ENCODE data around the gene MED31.
A peak's percentile ranks its signal among the peaks of the same experiment; 100 is the strongest.

MED31 gene

GRCh38 chr17:6654841-6655731 lies 3.7 kb upstream of the MED31 start:
- no peak for DNase-seq

DNA sequence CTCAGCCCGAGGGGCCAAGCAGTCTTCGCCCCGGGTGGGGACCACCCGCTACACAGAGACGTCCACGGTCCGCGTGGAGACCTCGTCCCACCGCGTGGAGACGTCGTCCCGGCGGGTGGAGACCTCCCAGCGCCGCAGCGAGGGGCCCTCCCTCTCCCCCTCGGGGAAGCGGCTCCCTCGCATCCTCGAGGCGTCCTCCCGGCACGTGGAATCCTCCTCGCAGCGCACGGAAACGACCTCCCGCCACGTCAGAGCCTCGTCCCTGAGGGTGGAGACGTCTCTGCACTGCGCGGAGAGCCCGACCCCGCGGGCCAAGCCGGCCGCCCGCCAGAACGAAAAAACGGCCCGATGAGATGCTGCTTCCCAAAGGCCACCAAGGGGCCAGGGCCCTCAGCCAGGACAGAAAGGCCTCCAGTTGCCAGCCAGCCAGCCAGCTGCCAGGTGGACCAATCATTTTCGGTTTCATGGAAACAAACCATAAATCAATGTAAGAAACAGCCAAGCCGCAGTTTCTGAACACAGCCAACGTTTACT lies 581 bp upstream of the MED31 start:
- DNase-seq, result peak; percentile 78

DNA sequence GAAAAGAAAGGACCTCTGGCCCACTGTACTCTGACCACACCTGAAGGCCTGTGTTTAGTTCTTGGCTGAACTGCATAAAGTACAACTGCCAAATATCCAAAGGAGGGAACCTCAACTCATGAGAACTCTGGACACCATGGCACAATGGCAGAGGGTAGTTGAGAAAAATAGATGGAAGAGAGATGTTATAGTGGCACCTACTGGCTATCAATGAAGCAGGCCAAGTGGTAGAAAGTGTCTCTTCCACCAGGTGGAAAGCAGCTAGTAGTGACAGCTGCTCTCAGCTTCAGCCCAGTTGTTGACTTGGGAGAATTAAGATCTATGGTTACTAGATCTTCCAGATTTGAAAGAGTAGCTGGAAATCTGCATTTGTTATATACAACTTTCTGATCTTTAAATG lies 3.2 kb downstream of the MED31 start:
- DNase-seq, result no peak

- no peak for DNase-seq
These were observed 7.8 kb downstream of the MED31 start for GRCh38 chr17:6643451-6644125.

GRCh38 chr17:6642592-6642991 lies 8.8 kb downstream of the MED31 start:
- no peak for DNase-seq

GRCh38 chr17:6641247-6641863 lies 10.1 kb downstream of the MED31 start:
- DNase-seq, result no peak

- peak; percentile 93 for DNase-seq
These were observed 10.7 kb downstream of the MED31 start, which contains the start of the genes KIAA0753 and TXNDC17 for GRCh38 chr17:6640536-6641246. TSS of gene KIAA0753 (minus strand) at chr17:6640711. CDS start at chr17:6635103, 5,608 bp downstream. TSS of gene TXNDC17 (plus strand) at chr17:6641060. CDS start at chr17:6641083, 23 bp downstream.

GRCh38 chr17:6639586-6640535 lies 11.5 kb downstream of the MED31 start:
- peak; percentile 45 for DNase-seq

DNA sequence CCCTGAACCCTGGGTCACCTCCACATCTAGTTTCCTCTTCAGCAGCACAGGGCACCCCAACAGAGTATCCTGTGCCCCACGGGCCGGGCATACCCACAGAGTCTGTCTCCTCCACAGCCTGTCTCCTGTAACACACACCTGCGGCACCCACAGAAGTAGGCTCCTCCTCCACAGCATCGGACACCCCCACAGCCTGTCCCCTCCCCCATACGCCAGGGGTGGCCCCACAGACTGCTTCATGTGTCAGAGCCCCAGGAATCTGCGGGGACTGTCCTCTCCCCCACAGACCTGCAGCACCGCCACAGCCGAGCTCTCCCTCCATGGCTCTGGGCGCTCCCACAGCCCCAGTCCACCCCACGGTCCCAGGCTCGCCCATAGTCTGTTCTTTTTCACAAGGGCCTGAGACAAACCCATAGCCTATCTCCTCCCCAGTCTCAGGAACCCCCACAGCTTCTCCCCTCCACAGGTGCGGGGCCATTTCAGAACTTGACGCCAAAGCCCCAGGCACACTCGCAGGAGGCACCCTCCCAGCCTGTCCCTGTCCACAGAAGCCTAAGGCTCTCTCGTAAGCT lies 12.3 kb downstream of the MED31 start:
- DNase-seq, result no peak

GRCh38 chr17:6638046-6638908 lies 13.1 kb downstream of the MED31 start:
- peak; percentile 29 for DNase-seq

GRCh38 chr17:6637458-6637840 lies 14.0 kb downstream of the MED31 start:
- DNase-seq, result no peak

- DNase-seq, result no peak
These were observed 14.6 kb downstream of the MED31 start for GRCh38 chr17:6636616-6637457.

DNA sequence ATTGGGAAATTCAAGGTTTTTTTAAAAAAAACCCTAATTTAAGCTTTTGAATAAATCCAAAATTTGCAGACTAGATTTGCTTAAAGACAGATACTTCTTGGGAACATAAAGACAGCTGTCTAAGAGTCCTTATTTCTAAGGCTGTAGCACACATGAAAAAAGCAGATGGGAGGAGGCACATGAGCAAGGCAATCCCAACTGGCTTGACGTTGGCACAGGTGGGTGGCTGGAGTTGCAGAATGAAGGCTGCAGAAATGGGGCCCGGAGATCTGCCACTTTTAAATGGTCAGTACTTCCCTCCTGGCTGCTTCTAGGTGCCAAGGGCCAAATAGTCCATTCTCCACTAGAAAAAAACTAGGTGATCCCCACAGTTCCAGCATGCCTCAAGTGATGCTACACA lies 15.3 kb downstream of the MED31 start:
- no peak for DNase-seq

GRCh38 chr17:6633263-6633662 lies 18.1 kb downstream of the MED31 start:
- DNase-seq, result no peak

- no peak for DNase-seq
These were observed 18.9 kb downstream of the MED31 start for GRCh38 chr17:6632530-6632929.

DNA sequence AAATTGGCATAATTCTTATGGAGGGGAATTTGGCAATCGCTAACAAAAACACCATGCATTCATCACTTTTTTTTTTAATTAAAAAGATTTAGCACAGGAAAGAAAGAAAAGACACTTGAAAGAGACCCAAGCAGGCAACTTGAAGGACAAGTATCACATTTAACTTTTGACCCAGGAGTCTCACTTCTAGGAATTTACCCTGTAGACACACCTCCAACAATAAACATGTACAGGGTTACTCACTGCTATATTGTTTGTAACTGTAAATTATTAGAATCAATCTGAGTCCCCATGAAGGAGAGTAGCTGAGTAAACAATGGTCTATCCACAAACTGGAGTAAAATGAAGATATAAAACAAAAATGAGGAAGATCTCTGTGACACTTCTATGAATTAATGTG lies 21.0 kb downstream of the MED31 start:
- DNase-seq, result no peak

DNA sequence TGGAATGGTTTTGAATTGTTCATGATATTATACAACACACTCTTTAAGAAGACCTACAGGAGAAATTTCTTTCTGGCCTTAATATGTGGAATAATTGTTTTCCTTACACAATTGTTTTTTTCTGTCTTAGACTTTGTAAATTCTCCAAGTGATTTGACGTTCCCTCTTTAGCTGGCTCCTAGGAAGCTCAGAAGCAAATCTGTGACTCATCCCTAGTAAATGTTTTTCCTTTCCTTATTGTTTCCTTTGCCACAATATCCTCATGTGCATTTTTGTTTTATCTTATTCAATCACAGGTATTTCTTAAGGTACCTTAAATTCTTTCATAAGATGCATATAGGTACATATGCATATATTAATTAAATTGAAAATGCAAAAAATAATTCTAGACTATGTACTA lies 24.4 kb downstream of the MED31 start:
- DNase-seq, result no peak

- DNase-seq, result no peak
These were observed 24.8 kb downstream of the MED31 start for GRCh38 chr17:6626616-6627015.

DNA sequence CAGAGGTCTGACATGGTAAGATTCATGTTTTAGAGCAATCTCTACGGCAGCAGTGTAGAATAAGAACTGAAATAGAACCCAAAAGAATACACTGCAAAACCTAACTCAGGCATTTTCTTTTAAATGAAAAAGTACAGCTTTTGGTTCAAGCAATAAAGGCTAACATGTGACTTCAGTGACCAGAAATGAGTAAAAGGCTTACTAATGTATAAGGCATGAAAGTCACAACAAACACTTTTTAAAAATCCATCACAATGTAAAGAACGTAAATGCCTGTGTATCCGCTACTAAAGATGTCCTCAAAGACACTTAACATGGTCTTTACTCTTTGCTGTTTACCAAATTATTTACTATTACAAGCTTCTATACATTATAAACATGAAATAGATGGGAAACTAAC lies 27.5 kb downstream of the MED31 start:
- DNase-seq, result no peak
